Lower leg skin (tissue), 3 donors: ENCODE results near the gene ZBTB7B.

Experiments
- CTCF ChIP-seq, 3 donors: fragments of 450-650 bp; IDR thresholded peaks; one replicate each; pipeline ENCODE4 v1.5.1; 2016; ENCODE audit warnings: antibody characterized with exemption in 3 of 3, mild to moderate bottlenecking in 3 of 3, moderate library complexity in 2 of 3
- POLR2A ChIP-seq, 2 donors: fragments of 450-650 bp; IDR thresholded peaks; one replicate each; pipeline ENCODE4 v1.6.1; 2016 to 2017; ENCODE audit warnings: antibody characterized with exemption in 2 of 2, mild to moderate bottlenecking in 1 of 2, moderate library complexity in 1 of 2

GRCh38 chr1:155044812-155045657, 42.4 kb downstream of the ZBTB7B start:
- TF ChIP-seq CTCF (IDR thresholded peaks at IDR 0.05): no peak
- no peak for TF ChIP-seq POLR2A (IDR thresholded peaks at IDR 0.05)
